C4-2B (cell line): ENCODE data around the gene COMTD1.

ENCODE experiments used
- CTCF ChIP-seq: fragments of 450-650 bp; conservative IDR thresholded peaks from 2 replicates; pipeline ENCODE4 v1.5.1; 2017; ENCODE audit warnings: mild to moderate bottlenecking
- ZFX ChIP-seq: fragments of 450-650 bp; IDR thresholded peaks from 2 replicates; pipeline ENCODE4 v1.6.1; 2017

GRCh38 chr10:75187961-75188426, 47.8 kb downstream of the COMTD1 start:
- TF ChIP-seq CTCF (peak; percentile 86), ZFX (no peak)
